T-helper 2 cell treated with Interferon-gamma antibody and Interleukin-4, amounts not matched to agents 100 ng/mL and 5 ng/mL, for 36 hours (primary cell): ENCODE measurements around the gene SLC29A4. TPM values are rescaled to one million over a fixed set of nuclear protein-coding genes. Genes with fewer than 3 reads are reported as not detected.
"Not testable (repeated sequence)": the region's sequence is repeated elsewhere in the genome, so short reads cannot be mapped to it uniquely, and the experiment has no call there.

Source experiments
- intact Hi-C: fragments of 100-400 bp; cut with micrococcal nuclease; formaldehyde crosslinking; loops from one replicate; pipeline ENCODE4 v1.15.1; 2023
- total RNA-seq: library from RNA; stranded (reverse); gene quantifications from 2 replicates; pipeline ENCODE4 v1.2.3, GENCODE V29; 2022

SLC29A4 gene
- total RNA-seq, 1 donor from 2014 or later = 0.27 TPM

- intact Hi-C loops = loop anchor here (1.0 kb wide), 1 partner anchor 13 kb away; the partner anchor contains the start of gene SLC29A4
Observed at GRCh38 chr7:5295039-5296014, 12.6 kb downstream of the SLC29A4 start.

GRCh38 chr7:5296015-5296610 lies 13.4 kb downstream of the SLC29A4 start:
- intact Hi-C loops = loop anchor here (1.0 kb wide), 1 partner anchor 14 kb away; the partner anchor contains the start of gene SLC29A4

GRCh38 chr7:5296611-5297226 lies 14.0 kb downstream of the SLC29A4 start:
- intact Hi-C loops = loop anchor here (1.0 kb wide), 1 partner anchor 14 kb away; the partner anchor contains the start of gene SLC29A4

- intact Hi-C loops = no loop called here
Observed at GRCh38 chr7:5300366-5300765, 17.6 kb downstream of the SLC29A4 start.

- intact Hi-C loops = no loop called here
Observed at GRCh38 chr7:5302577-5302976, 19.8 kb downstream of the SLC29A4 start.

GRCh38 chr7:5303061-5303460 lies 20.3 kb downstream of the SLC29A4 start:
- intact Hi-C loops = no loop called here

GRCh38 chr7:5303591-5304505 lies 21.1 kb downstream of the SLC29A4 start:
- intact Hi-C loops = no loop called here

GRCh38 chr7:5305050-5305449 lies 22.3 kb downstream of the SLC29A4 start:
- intact Hi-C loops = not testable (repeated sequence)

GRCh38 chr7:5307221-5308142 lies 24.7 kb downstream of the SLC29A4 start:
- intact Hi-C loops = not testable (repeated sequence)

- intact Hi-C loops = no loop called here
Observed at GRCh38 chr7:5309146-5309545, 26.4 kb downstream of the SLC29A4 start.

- intact Hi-C loops = no loop called here
Observed at GRCh38 chr7:5310822-5311405, 28.2 kb downstream of the SLC29A4 start.

- intact Hi-C loops = not testable (repeated sequence)
Observed at GRCh38 chr7:5312276-5313070, 29.7 kb downstream of the SLC29A4 start.

GRCh38 chr7:5313076-5313885 lies 30.5 kb downstream of the SLC29A4 start:
- intact Hi-C loops = not testable (repeated sequence)

GRCh38 chr7:5314864-5315263 lies 32.1 kb downstream of the SLC29A4 start:
- intact Hi-C loops = no loop called here

GRCh38 chr7:5315761-5316160 lies 33.0 kb downstream of the SLC29A4 start:
- intact Hi-C loops = no loop called here

GRCh38 chr7:5318613-5319012 lies 35.9 kb downstream of the SLC29A4 start:
- intact Hi-C loops = not testable (repeated sequence)

GRCh38 chr7:5320391-5320790 lies 37.6 kb downstream of the SLC29A4 start:
- intact Hi-C loops = no loop called here
